Heart right ventricle (tissue), 16 donors: ENCODE measurements around the gene KRIT1. TPM values are rescaled to one million over a fixed set of nuclear protein-coding genes. Genes with fewer than 3 reads are reported as not detected.

Experiments used
- ATAC-seq, 8 donors: fragments of 200-7000 bp; cut with Tn5 transposase; one replicate each; pipeline ENCODE4 v1.9.1; 2020; ENCODE audit warnings: mild to moderate bottlenecking in 8 of 8, moderate library complexity in 8 of 8, moderate number of reproducible peaks in 1 of 8
- DNase-seq, 2 donors: peaks; one replicate each; pipeline ENCODE4 v3.0.0-alpha.2; 2020
- H3K27ac ChIP-seq, 10 donors: fragments of 200-600 bp; sonication (generic) in 2 of 10; one replicate each; pipeline versions ENCODE4 v1.5.0 to v1.8.0; 2020 to 2022; ENCODE audit warnings: mild to moderate bottlenecking in 3 of 10
- H3K27me3 ChIP-seq, 7 donors: fragments of 200-600 bp; one replicate each; pipeline ENCODE4 v1.8.0; 2021 to 2022; ENCODE audit warnings: mild to moderate bottlenecking in 2 of 7
- H3K36me3 ChIP-seq, 9 donors: fragments of 200-600 bp; sonication (generic) in 1 of 9; one replicate each; pipeline versions ENCODE4 v1.5.0 to v1.8.0; 2020 to 2022; ENCODE audit warnings: mild to moderate bottlenecking in 2 of 9
- H3K4me1 ChIP-seq, 9 donors: fragments of 200-600 bp; sonication (generic) in 1 of 9; one replicate each; pipeline versions ENCODE4 v1.5.0 to v1.8.0; 2020 to 2022; ENCODE audit warnings: mild to moderate bottlenecking in 4 of 9
- H3K4me3 ChIP-seq, 10 donors: fragments of 200-600 bp; sonication (generic) in 2 of 10; one replicate each; pipeline versions ENCODE4 v1.5.0 to v1.8.0; 2020 to 2022; ENCODE audit warnings: mild to moderate bottlenecking in 7 of 10, moderate library complexity in 2 of 10
- H3K9me3 ChIP-seq, 11 donors: fragments of 200-600 bp in 10 of 11; sonication (generic) in 2 of 11; one replicate each; pipeline versions ENCODE4 v1.5.0 to v1.8.0; 2013 to 2022; ENCODE audit warnings: mild to moderate bottlenecking in 2 of 11, control low read depth in 1 of 11, moderate library complexity in 1 of 11
- WGBS, 2 donors: extraction: QIAGEN DNeasy Blood & Tissue Kit; methylation state at CpG; one replicate each; pipeline ENCODE4 v1.1.7; 2013; ENCODE audit warnings: inconsistent platforms in 1 of 2; 5-methylcytosine and 5-hydroxymethylcytosine counted together
- intact Hi-C, 10 donors: fragments of 100-400 bp; cut with DNase I; formaldehyde crosslinking; loops; one replicate each; pipeline versions ENCODE4 v1.11.1 to v1.14.2; 2022
- polyA plus RNA-seq, 2 donors: library from polyadenylated mRNA; stranded (reverse); fragments of 200-250 nt; gene quantifications; one replicate each; pipeline ENCODE4 v1.2.3, GENCODE V29; 2013
- total RNA-seq, 10 donors: library from RNA; stranded (reverse); fragmentation: NEBNext Ultra II Directional in 3 of 10; extraction: Animal tissue kit (Norgen Biotek cat#: 25700) in 3 of 10; gene quantifications; one replicate each; pipeline versions ENCODE4 v1.2.1 to v1.2.4, GENCODE V29; 2021 to 2023
- TF ChIP-seq, protein P1 (sequence below), 9 donors: fragments of 200-600 bp; sonication (generic) in 2 of 9; IDR thresholded peaks; one replicate each; pipeline versions ENCODE4 v1.5.0 to v1.8.0; 2021 to 2022; ENCODE audit warnings: antibody characterized with exemption in 9 of 9, mild to moderate bottlenecking in 5 of 9, moderate library complexity in 1 of 9
- donor health status: Arrhythmogenic right ventricular cardiomyopathy.
- donor health status: ischemic (EF 13 %, LVEDD 7.1; RV severe dilation, severe dysfunction).
- donor health status: healthy with polysubstance abuse.
- donor health status: DM: no; HTN: yes; CAD: no.
- donor health status: DM: no; HTN: no; CAD: no.
- donor health status: ischemic (EF 25% LVEDD 6.9; RV normal size, moderate dysfunction).
- donor health status: ischemic (EF 25% LVEDD 5.7; RV mildly dilated, moderate dysfunction).
- donor health status: healthy.
- donor health status: DM: yes; HTN: yes; CAD: no.
- donor health status: Ischemic cardiomyopathy.
- donor health status: ischemic (EF 35%, LVEDD 5.7; RV mildly dilated, moderate dysfunction).
- donor health status: nonischemic (EF 11% LVEDD 7.7; RV severe dilation, severe dysfunction).
- donor health status: DM: yes; HTN: yes; CAD: no.
- donor health status: PGD.
- donor health status: ischemic (EF 29% LVEDD 5.4; RV normal size, mild dysfunction).
- donor health status: nonischemic (EF 23%, LVEDD 6.1; RV moderate dilation, normal function).

The KRIT1 gene
- total and polyA plus RNA-seq, 12 donors = 12.0 to 40.8 (median 30.7) TPM

GRCh38 chr7:92221766-92222165, 23.9 kb downstream of the KRIT1 start:
- peaks cover 0 to 100% (median 69%) of the 10 kb centered on the region in 9 donors for H3K36me3 ChIP-seq
- intact Hi-C loops = loop anchor here in 1 of 10 donors (10.0 kb wide), 1 partner anchor 117 kb away; no protein-coding TSS in a partner anchor
- WGBS, 2 donors = 96 to 97% methylated on average over 3 of the region's 3 CpGs
- no peak for DNase-seq
- no peak overlapping the region for H3K27ac ChIP-seq
- H3K27me3 ChIP-seq = no peaks in the 10 kb centered on the region
- ATAC-seq = no peak
- no peak overlapping the region for H3K4me3 ChIP-seq
- H3K4me1 ChIP-seq = no peaks in the 10 kb centered on the region
- TF ChIP-seq, protein P1, sequence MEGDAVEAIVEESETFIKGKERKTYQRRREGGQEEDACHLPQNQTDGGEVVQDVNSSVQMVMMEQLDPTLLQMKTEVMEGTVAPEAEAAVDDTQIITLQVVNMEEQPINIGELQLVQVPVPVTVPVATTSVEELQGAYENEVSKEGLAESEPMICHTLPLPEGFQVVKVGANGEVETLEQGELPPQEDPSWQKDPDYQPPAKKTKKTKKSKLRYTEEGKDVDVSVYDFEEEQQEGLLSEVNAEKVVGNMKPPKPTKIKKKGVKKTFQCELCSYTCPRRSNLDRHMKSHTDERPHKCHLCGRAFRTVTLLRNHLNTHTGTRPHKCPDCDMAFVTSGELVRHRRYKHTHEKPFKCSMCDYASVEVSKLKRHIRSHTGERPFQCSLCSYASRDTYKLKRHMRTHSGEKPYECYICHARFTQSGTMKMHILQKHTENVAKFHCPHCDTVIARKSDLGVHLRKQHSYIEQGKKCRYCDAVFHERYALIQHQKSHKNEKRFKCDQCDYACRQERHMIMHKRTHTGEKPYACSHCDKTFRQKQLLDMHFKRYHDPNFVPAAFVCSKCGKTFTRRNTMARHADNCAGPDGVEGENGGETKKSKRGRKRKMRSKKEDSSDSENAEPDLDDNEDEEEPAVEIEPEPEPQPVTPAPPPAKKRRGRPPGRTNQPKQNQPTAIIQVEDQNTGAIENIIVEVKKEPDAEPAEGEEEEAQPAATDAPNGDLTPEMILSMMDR (IDR thresholded peaks at IDR 0.05) = no peak
- H3K9me3 ChIP-seq = no peaks in the 10 kb centered on the region

DNA sequence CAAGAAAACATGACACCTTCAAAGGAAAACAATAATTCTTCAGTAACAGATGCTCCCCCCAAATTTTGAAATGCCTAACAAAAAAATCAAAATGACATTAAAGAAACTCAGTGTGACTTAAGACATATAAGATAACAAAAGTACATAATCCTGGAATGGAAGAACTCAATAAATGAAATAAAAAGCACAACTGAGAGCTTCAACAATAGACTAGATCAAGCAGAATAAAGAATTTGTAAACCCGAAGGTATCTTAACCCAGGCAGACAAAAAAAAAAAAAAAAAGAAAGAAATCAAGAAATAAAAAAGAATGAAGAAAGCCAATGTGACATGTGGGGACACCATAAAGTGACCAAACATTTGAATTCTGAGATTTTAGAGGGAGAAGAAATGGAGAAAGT, 39.0 kb downstream of the KRIT1 start:
- Histone ChIP-seq H3K4me3 (no peak overlapping the region), H3K27ac (no peak overlapping the region), H3K27me3 (no peaks in the 10 kb centered on the region), H3K4me1 (no peaks in the 10 kb centered on the region), H3K9me3 (peaks cover 0 to 28% (median 11%) of the 10 kb centered on the region in 11 donors), H3K36me3 (peaks cover 0 to 100% (median 62%) of the 10 kb centered on the region in 9 donors)
- WGBS, 2 donors = 96 to 98% methylated on average over 1 of the region's 1 CpG
- TF ChIP-seq, protein P1 (IDR thresholded peaks at IDR 0.05) = no peak
- DNase-seq = no peak
- no peak for ATAC-seq
- intact Hi-C loops = loop anchor here in 1 of 10 donors (10.0 kb wide), 1 partner anchor 92 kb away; no protein-coding TSS in a partner anchor

DNA sequence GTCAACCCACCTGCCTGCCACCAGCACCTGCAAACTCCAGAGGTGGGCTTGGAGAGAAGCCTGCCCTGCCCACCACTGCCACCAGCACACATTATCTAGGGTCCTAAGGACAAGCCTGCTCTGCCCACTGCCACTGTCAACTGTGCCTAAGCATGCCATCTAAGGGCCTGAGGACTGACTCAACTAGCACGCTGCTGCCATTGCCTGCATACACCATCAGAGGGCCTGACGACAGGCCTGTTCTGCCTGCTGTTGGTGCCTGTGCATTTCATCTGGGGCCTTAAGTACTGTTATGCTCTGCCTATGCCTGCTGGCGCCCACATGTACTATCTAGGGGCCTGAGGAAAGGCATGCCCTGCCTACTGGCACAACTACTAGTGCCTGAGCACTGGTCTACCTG, 39.7 kb downstream of the KRIT1 start:
- H3K36me3 ChIP-seq = peaks cover 0 to 100% (median 62%) of the 10 kb centered on the region in 9 donors

GRCh38 chr7:92200791-92201190, 44.9 kb downstream of the KRIT1 start:
- Histone ChIP-seq H3K4me3 (no peak overlapping the region), H3K27me3 (no peaks in the 10 kb centered on the region), H3K36me3 (peaks cover 0 to 99% (median 33%) of the 10 kb centered on the region in 9 donors), H3K9me3 (peaks cover 0 to under 1% (median 0%) of the 10 kb centered on the region in 11 donors), H3K27ac (no peak overlapping the region), H3K4me1 (no peaks in the 10 kb centered on the region)
- no peak for ATAC-seq
- no peak for DNase-seq
- intact Hi-C loops = loop anchor here in 1 of 10 donors (10.0 kb wide), 1 partner anchor 86 kb away; no protein-coding TSS in a partner anchor
- TF ChIP-seq, protein P1 (IDR thresholded peaks at IDR 0.05) = no peak
- WGBS, 2 donors = 91 to 98% methylated on average over 1 of the region's 1 CpG

More for the DNA sequence above, 39.7 kb downstream of the KRIT1 start:
- H3K4me3 ChIP-seq = no peak overlapping the region
- DNase-seq (no peak), ATAC-seq (no peak)
- intact Hi-C loops = loop anchor here in 1 of 10 donors (10.0 kb wide), 1 partner anchor 91 kb away; no protein-coding TSS in a partner anchor
- peaks cover 0 to 28% (median 11%) of the 10 kb centered on the region in 11 donors for H3K9me3 ChIP-seq
- no peaks in the 10 kb centered on the region for H3K4me1 ChIP-seq
- TF ChIP-seq, protein P1 (IDR thresholded peaks at IDR 0.05) = no peak
- no peaks in the 10 kb centered on the region for H3K27me3 ChIP-seq
- WGBS, 2 donors = 98 to 100% methylated on average over 3 of the region's 3 CpGs
- no peak overlapping the region for H3K27ac ChIP-seq
